Fibroblast of pulmonary artery (primary cell): Measurements from ENCODE around the gene MALL.
"Not testable (repeated sequence)": the region's sequence is repeated elsewhere in the genome, so short reads cannot be mapped to it uniquely, and the experiment has no call there.

Experiments
- DNase-seq: peaks from one replicate; pipeline ENCODE4 v3.0.0-alpha.2; 2010; ENCODE audit warnings: low read depth
- H3K4me3 ChIP-seq: replicated peaks from 2 replicates; pipeline ENCODE4 v1.5.1; 2011; ENCODE audit warnings: low read depth, mild to moderate bottlenecking, control low read depth, low read length, moderate library complexity
- TF ChIP-seq, protein P1 (sequence below): IDR thresholded peaks from 2 replicates; pipeline ENCODE4 v1.5.1; 2011; ENCODE audit warnings: mild to moderate bottlenecking, control low read depth, low read length, inconsistent platforms; ENCODE audit errors: missing control alignments

Gene MALL

DNA sequence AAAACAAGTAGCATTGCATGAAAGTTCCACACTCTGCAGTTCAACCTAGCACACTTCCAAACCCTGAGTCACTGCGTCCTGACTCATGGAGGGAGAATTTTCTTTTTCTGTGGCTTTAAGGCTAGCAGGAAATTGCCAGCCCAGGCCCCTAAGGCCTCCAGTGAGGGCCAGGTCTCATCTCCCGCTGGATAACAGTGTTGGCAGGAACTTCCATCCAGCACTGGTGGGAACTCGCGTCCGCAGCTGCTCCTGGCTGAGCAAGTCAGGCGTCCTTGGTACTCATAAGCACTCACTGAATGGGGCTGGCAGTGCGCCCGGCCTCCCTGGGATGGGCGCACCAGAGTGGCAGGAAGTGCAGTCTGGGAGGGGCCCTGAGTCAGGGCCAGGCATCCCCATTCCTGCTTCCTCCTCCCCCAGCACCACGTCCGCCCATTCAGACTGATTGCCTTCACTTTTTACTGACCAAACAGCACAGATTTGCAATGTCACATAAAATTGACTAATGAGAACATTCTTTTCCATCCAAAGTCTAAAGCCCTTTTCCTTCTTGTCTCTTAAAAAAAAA lies 14.3 kb downstream of the MALL start:
- H3K4me3 ChIP-seq: peak overlapping the region; percentile 14
- peak; percentile 100 for DNase-seq
- TF ChIP-seq, protein P1, sequence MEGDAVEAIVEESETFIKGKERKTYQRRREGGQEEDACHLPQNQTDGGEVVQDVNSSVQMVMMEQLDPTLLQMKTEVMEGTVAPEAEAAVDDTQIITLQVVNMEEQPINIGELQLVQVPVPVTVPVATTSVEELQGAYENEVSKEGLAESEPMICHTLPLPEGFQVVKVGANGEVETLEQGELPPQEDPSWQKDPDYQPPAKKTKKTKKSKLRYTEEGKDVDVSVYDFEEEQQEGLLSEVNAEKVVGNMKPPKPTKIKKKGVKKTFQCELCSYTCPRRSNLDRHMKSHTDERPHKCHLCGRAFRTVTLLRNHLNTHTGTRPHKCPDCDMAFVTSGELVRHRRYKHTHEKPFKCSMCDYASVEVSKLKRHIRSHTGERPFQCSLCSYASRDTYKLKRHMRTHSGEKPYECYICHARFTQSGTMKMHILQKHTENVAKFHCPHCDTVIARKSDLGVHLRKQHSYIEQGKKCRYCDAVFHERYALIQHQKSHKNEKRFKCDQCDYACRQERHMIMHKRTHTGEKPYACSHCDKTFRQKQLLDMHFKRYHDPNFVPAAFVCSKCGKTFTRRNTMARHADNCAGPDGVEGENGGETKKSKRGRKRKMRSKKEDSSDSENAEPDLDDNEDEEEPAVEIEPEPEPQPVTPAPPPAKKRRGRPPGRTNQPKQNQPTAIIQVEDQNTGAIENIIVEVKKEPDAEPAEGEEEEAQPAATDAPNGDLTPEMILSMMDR: no peak

DNA sequence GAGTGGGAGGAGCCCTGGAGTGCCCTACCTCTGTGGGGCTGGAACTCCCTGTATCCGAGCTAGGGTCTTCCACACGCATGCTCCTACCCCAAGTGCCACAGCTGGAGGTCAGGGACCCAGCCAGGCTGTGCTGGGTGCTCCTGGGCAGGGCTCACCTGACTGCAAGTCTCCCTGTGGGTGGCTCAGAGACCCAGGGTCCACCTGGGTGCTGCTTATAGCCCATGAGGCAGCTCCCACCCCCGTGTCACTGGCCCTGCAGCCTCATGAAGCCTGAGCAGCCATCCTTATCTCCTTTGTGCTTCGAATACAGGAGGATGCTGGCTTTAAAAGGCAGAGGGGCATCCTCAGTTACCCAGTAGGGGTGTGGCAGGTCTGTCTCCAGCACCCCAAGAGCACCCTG lies 14.7 kb downstream of the MALL start:
- DNase-seq, H3K4me3 ChIP-seq: not testable (repeated sequence)

DNA sequence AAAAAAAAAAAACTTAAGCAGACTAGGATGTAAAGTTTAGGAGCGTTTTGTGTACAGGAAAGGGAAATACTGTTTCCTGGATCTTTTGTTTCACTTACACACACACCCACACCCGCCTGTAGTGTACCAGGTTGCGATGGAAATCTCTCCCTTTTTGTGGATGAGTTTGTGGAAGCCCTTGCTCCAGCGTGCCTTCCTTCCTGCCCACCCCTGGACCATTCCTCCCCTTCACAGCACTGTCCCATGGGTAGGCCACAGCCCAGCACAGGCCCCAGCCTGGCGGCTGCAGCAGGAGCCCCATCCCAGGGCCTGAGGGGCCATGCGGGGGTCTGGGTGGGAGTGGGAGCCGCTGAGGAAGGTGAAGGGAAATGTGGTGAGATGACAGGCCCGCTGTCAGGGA lies 15.1 kb downstream of the MALL start:
- H3K4me3 ChIP-seq: no peak overlapping the region
- TF ChIP-seq, protein P1: no peak
- DNase-seq: no peak

DNA sequence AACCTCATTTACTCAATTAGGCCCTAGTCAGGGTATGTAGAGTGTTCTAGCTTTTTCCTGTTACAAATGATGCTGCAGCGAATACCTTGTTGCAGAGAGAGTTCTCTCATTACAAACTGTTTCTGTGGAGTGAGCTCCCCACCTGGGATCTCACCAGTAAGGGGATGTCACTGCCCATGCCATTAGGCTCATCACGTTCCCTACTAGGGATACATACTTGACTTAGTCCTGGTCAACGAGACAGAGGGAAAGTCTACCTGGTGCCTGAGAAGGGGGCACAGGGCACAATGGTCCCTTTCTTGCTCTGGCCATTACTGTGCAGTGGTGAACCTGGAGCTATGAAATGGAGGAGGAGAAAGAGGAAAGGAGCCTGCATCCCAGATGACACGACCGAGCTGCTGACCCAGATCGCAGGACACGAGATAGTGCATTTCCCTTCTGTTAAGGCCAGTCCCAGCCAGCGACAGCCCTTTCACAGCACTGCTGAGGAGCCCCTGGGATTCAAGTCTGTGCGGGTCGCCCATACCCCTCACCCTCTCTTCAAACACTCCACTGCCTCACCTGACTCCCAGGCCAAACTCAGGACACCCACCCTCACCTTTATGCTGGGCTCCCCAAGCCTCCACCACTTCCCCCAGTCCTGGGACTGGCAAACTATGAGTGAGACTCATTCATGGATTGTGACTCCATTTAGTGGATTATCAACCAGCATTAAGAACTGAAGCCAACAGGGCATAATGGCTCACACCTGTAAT lies 16.0 kb downstream of the MALL start:
- H3K4me3 ChIP-seq: no peak overlapping the region
- TF ChIP-seq, protein P1: no peak
- no peak for DNase-seq

DNA sequence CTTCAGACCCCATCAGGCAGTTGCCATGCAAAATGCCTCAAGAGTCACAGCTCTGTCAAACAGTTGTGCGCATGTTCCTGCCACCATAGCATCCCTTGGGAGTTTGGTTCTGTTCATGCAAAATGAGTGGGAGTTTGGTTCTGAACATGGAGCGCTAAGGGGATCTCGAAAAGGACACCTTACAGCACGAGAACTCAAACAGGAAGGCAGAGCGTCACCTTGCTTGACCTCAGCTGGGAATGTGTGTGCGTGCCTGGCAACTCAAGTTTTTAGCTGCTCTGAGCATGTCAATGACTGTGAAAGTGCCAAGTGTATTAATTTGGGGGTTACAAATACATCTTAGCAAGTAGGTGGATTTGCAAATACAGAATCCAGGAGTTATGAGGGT lies 16.6 kb downstream of the MALL start:
- H3K4me3 ChIP-seq: no peak overlapping the region
- TF ChIP-seq, protein P1: no peak
- DNase-seq: no peak

DNA sequence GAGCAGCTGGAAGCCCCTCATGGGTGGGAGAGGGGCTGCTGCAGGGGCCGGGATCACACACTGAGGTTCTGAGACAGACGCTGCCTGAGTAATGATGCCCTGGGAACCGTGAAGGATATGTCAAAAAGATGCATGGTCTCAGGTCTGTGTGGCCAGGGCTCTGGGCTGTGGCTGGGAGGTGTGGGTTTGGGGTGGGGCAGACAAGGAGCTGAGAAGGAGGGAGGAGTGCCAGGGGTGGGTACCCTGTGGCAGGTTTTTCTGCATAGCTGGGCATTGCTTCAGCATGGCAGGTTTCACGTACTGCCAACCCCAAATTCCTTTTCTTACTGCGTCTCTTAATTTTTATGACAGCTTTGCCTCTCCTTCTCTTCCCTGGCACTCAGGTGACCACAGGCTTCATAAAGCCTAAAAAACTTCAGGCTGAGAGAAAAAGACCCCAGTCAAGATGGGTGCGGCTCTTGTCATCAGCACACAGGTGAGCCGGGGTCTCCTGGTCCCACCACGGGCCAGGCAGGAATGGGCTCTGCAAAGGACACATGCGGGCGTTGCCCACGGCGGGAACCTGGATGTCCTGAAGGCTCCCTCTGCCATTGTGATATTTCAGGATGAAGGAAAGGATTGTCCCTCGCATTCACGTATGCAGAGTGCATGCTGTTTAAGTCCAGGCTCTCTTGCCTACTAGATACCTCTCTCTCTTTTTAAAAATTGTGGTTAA lies 18.0 kb downstream of the MALL start:
- no peak overlapping the region for H3K4me3 ChIP-seq
- DNase-seq: no peak
- TF ChIP-seq, protein P1: no peak

DNA sequence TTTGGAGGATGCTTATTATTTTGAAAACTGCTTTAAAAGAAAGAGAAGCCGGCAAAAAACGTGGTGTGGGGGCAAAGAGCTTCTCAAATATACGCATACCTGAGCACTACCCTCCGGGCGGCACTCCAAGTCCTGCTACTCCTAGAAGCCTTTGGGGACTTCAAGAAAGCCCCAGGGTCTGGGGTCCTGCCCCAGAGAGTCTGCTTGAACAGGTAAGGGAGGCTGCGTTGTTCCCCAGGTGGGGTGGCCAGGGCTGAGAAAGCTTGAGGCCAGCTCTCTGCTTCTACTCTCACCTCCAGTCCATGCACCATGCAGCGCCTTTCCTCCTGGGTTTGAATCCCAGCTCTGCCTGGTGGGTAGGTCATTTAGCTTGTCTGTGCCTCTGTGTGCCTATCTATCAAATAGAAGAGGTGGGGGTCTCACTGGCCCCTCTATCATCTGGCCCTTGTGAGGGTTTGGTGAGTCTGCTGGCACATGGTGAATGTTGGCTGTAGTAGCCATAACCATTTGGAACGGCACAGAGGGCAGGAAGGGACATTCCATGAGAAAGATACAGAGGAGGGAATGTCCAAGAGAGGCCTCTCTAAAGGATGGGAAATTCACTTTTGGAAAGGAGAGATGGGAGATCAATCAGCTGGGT lies 19.5 kb downstream of the MALL start:
- TF ChIP-seq, protein P1: no peak
- H3K4me3 ChIP-seq: no peak overlapping the region
- DNase-seq: no peak

DNA sequence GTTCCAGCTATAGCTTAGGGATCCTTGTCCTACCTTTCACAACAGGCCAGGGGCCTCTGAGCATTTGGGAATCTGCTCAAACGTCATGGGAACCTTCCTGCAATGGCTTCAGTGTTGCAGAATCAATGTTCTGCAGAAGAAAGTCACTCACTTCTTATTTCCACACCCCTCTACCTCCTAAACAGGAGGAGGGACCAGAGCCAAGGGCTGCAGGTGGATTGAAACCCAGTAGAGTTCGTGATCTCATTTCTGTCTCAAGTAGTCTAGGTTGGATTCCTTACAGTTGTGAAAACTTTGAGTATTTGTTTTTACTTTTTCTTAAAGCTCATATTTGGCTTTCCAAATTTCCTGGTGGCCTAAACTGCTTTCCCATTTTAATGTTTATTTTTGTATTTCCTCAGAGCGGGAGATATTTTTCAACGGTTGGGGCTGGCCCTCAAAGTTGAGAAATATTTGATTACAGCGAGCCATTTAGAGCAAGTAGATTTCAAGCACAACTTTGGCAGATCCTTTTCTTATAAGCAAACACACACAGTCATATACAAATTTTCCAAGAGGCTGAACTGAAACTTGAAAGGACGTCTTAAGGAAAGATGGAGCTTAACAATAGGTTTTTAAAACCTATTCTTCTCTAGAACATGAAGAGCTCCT lies 20.6 kb downstream of the MALL start:
- DNase-seq, H3K4me3 ChIP-seq: not testable (repeated sequence)

DNA sequence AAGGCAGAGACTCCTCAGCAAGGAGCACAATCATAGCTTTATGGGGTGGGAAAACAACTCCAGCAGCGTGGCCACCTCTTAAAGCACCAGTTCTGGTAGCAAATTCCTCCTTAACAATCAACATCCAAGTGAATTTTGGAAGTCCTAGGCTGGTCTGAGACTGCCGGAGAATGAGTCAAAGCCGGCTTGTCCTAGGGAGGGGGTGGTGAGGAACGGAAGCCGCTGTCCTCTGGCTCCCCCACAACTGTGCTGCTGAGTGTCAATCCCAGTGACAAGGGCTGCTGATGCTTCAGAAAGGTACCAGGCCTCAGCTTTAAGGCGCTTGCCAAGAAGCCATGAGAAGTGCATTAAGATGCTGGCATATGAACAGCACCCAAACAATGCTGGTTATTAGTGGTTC lies 21.7 kb downstream of the MALL start:
- not testable (repeated sequence) for DNase-seq, H3K4me3 ChIP-seq

DNA sequence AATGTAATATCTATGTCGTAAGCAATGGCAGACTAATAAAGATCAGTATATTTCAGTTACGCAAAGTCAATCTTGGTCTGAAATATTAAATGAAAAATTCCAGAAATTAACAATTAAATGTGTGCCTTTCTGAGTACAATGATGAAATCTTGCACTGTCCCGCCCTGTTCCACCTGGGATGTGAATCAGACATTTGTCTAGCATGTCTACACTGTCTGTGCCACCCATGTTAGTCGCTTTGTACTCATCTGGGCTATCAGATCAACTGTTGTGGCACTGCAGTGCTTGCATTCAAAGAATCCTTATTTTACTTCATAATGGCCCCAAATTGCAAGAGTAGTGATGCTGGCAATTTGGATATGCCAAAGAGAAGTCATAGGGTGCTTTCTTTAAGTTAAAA lies 25.5 kb downstream of the MALL start:
- not testable (repeated sequence) for H3K4me3 ChIP-seq, DNase-seq

DNA sequence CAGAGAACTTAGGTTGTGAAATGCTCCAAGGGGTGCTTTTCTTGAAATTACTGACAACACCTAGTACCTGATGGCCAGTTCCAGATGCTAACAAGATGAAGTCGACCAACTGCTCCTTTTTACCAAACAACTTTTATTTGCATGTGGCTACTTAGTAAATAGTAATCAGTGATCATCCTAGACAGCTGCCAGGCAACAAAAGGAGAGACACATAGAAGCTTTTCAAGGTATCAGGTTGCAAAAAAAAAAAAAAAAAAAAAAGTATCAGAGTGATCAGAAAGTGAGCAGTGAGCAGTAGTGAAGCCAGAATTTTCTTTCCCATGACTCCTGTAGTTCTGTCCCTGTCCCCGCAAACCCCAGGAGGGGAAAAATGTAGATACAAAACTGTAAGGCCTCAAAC lies 31.9 kb downstream of the MALL start:
- H3K4me3 ChIP-seq, DNase-seq: not testable (repeated sequence)
